ENCODE results near the gene ANXA3.

DNA sequence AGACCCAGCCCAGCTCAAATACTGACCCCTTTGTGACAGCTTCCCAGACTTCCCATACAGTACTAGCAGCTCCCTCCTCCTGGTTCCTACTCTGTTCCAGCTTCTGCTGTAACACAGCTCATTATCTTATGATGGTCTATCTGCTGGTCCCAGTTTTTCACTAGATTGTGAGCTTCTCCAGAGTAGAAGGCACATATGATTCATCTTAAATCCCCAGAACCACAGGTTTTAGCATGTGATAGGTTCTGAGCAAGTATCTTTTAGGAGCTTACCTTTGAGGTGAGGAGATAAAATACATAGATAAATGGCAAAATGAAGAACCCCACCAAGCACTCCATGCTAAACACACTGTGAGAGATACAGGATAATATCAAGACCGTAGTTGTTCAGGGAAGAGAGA is 27.6 kb upstream of the ANXA3 start:
- no peak for TF ChIP-seq POLR2A (IDR thresholded peaks at IDR 0.05; ENCODE audit: low read length)
- no peak for TF ChIP-seq GATA1 (IDR thresholded peaks at IDR 0.05; ENCODE audit: low read depth, low read length)

All from erythroblast (primary cell).